GM12878 (cell line): ENCODE measurements around the gene CRYGS. TPM values are rescaled to one million over a fixed set of nuclear protein-coding genes. Genes with fewer than 3 reads are reported as not detected.

Experiments used
- CEBPB ChIP-seq, 2 experiments: fragments of 150-350 bp in 1 of 2; IDR thresholded peaks; 2 replicates each; pipeline ENCODE4 v1.6.1; 2012 to 2014; ENCODE audit warnings: low read depth in 2 of 2, low read length in 2 of 2, borderline replicate concordance in 1 of 2, inconsistent platforms in 1 of 2
- EGR1 ChIP-seq, 2 experiments: IDR thresholded peaks; 1 replicate in 1 of 2; 2 replicates in 1 of 2; pipeline ENCODE4 v1.6.1; 2011 to 2012; ENCODE audit warnings: low read depth in 2 of 2, low read length in 2 of 2, borderline replicate concordance in 1 of 2, mild to moderate bottlenecking in 1 of 2, moderate library complexity in 1 of 2
- FOS ChIP-seq: IDR thresholded peaks from 3 replicates; pipeline ENCODE4 v1.6.1; 2011; ENCODE audit warnings: borderline replicate concordance; ENCODE audit not compliant: insufficient read length; ENCODE audit errors: extremely low read depth
- JUND ChIP-seq: IDR thresholded peaks from 2 replicates; pipeline ENCODE4 v1.6.1; 2012; ENCODE audit warnings: low read depth, mild to moderate bottlenecking, low read length, improper control_type of control experiment, moderate library complexity
- MYB ChIP-seq: fragments of 150-350 bp; IDR thresholded peaks from 2 replicates; pipeline ENCODE4 v1.6.1; 2014; ENCODE audit warnings: mild to moderate bottlenecking, low read depth, low read length, borderline replicate concordance
- RUNX3 ChIP-seq: IDR thresholded peaks from 2 replicates; pipeline ENCODE4 v1.6.1; 2012; ENCODE audit warnings: low read length, inconsistent platforms
- TCF7 ChIP-seq: IDR thresholded peaks from 2 replicates; pipeline ENCODE4 v1.6.1; 2014; ENCODE audit warnings: antibody characterized with exemption, borderline replicate concordance
- ZNF207 ChIP-seq: fragments of 450-650 bp; IDR thresholded peaks from 2 replicates; pipeline ENCODE4 v1.6.1; 2014; ENCODE audit warnings: antibody characterized with exemption, mild to moderate bottlenecking, borderline replicate concordance
- ZZZ3 ChIP-seq: IDR thresholded peaks from 2 replicates; pipeline ENCODE4 v1.6.1; 2011; ENCODE audit warnings: low read depth; ENCODE audit not compliant: control insufficient read depth, insufficient read length
- polyA plus RNA-seq, 11 experiments: library from polyadenylated mRNA; depleted of rRNA in 4 of 11; unstranded in 6 of 11; stranded (reverse) in 5 of 11; fragments of >200 nt; fragmentation: Nextera tagmentation in 4 of 11; fragmentation: Illumina TruSeq in 1 of 11; extraction: Ambion mirVana in 4 of 11; extraction: Trizol in 1 of 11; gene quantifications; 1 replicate in 1 of 11; 2 replicates in 10 of 11; pipeline versions ENCODE4 v1.2.1 to v1.2.3, GENCODE V29; 2011 to 2016; ENCODE audit warnings: inconsistent platforms in 2 of 11, missing spikeins in 2 of 11, low read depth in 1 of 11
- total RNA-seq, 4 experiments: library from RNA; depleted of rRNA in 3 of 4; stranded (reverse); fragments of >200 nt in 3 of 4; fragmentation: Illumina TruSeq in 1 of 4; extraction: Trizol in 1 of 4; gene quantifications; 2 replicates each; pipeline versions ENCODE4 v1.2.1 to v1.2.3, GENCODE V29; 2013 to 2021
- TF ChIP-seq, protein P1 (sequence below): fragments of 450-650 bp; IDR thresholded peaks from 2 replicates; pipeline ENCODE4 v1.6.1; 2018; ENCODE audit warnings: borderline replicate concordance, mild to moderate bottlenecking; ENCODE audit not compliant: partially characterized antibody
- TF ChIP-seq, protein P2 (sequence below): fragments of 450-650 bp; formaldehyde crosslinking; IDR thresholded peaks from 2 replicates; pipeline ENCODE4 v1.4.0; 2022; ENCODE audit warnings: mild to moderate bottlenecking, moderate library complexity

CRYGS gene
- total and polyA plus RNA-seq, 10 of the 15 experiments (the other 5 are each of a cell fraction or from before 2014, with no cell fraction given), result 1.1 to 6.0 (median 2.5) TPM

- TF ChIP-seq EGR1 (IDR thresholded peaks at IDR 0.05; ENCODE audit: borderline replicate concordance in 1 of 2, low read depth in 2 of 2, low read length in 2 of 2) (no peak), TCF7 (no peak), ZZZ3 (no peak), ZNF207 (no peak), RUNX3 (no peak), CEBPB (IDR thresholded peaks at IDR 0.05; ENCODE audit: borderline replicate concordance in 1 of 2, low read depth in 2 of 2, low read length in 2 of 2) (no peak), FOS (no peak), MYB (no peak), JUND (no peak)
- TF ChIP-seq, protein P1, sequence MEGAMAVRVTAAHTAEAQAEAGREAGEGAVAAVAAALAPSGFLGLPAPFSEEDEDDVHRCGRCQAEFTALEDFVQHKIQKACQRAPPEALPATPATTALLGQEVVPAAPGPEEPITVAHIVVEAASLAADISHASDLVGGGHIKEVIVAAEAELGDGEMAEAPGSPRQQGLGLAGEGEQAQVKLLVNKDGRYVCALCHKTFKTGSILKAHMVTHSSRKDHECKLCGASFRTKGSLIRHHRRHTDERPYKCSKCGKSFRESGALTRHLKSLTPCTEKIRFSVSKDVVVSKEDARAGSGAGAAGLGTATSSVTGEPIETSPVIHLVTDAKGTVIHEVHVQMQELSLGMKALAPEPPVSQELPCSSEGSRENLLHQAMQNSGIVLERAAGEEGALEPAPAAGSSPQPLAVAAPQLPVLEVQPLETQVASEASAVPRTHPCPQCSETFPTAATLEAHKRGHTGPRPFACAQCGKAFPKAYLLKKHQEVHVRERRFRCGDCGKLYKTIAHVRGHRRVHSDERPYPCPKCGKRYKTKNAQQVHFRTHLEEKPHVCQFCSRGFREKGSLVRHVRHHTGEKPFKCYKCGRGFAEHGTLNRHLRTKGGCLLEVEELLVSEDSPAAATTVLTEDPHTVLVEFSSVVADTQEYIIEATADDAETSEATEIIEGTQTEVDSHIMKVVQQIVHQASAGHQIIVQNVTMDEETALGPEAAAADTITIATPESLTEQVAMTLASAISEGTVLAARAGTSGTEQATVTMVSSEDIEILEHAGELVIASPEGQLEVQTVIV, result no peak
- TF ChIP-seq, protein P2, sequence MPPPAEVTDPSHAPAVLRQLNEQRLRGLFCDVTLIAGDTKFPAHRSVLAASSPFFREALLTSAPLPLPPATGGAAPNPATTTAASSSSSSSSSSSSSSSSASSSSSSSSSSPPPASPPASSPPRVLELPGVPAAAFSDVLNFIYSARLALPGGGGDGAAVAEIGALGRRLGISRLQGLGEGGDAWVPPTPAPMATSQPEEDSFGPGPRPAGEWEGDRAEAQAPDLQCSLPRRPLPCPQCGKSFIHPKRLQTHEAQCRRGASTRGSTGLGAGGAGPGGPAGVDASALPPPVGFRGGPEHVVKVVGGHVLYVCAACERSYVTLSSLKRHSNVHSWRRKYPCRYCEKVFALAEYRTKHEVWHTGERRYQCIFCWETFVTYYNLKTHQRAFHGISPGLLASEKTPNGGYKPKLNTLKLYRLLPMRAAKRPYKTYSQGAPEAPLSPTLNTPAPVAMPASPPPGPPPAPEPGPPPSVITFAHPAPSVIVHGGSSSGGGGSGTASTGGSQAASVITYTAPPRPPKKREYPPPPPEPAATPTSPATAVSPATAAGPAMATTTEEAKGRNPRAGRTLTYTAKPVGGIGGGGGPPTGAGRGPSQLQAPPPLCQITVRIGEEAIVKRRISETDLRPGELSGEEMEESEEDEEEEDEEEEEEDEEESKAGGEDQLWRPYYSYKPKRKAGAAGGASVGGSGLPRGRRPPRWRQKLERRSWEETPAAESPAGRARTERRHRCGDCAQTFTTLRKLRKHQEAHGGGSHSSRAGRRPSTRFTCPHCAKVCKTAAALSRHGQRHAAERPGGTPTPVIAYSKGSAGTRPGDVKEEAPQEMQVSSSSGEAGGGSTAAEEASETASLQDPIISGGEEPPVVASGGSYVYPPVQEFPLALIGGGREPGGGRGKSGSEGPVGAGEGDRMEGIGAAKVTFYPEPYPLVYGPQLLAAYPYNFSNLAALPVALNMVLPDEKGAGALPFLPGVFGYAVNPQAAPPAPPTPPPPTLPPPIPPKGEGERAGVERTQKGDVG, result no peak
Measured at GRCh38 chr3:186496016-186496415, 48.2 kb downstream of the CRYGS start (continued).
